Transverse colon (tissue), 4 donors: Measurements from ENCODE around the gene SHFL. TPM values are rescaled to one million over a fixed set of nuclear protein-coding genes. Genes with fewer than 3 reads are reported as not detected.

Source experiments
- DNase-seq: peaks from one replicate; pipeline ENCODE4 v3.0.0-alpha.2; 2019
- H3K27ac ChIP-seq, 4 donors: fragments of 200-600 bp; sonication (generic); 2 replicates each; pipeline ENCODE4 v1.5.1; 2016 to 2018; ENCODE audit warnings: inconsistent platforms in 4 of 4
- H3K27me3 ChIP-seq: fragments of 200-600 bp; sonication (generic); 2 replicates; pipeline ENCODE4 v1.5.1; 2017; ENCODE audit warnings: inconsistent platforms
- H3K36me3 ChIP-seq, 4 donors: fragments of 200-600 bp; sonication (generic); 2 replicates each; pipeline ENCODE4 v1.5.1; 2017 to 2019; ENCODE audit warnings: inconsistent platforms in 4 of 4
- H3K4me1 ChIP-seq, 4 donors: fragments of 200-600 bp; sonication (generic); 2 replicates each; pipeline ENCODE4 v1.5.1; 2017 to 2020; ENCODE audit warnings: inconsistent platforms in 4 of 4
- H3K4me3 ChIP-seq, 4 donors: fragments of 200-600 bp; sonication (generic); 1 replicate in 1 of 4; 2 replicates in 3 of 4; pipeline versions ENCODE4 v1.5.1 to v1.6.1; 2017 to 2019; ENCODE audit warnings: inconsistent platforms in 4 of 4
- H3K9me3 ChIP-seq, 2 donors: fragments of 200-600 bp; sonication (generic); 2 replicates each; pipeline ENCODE4 v1.5.1; 2017 to 2019; ENCODE audit warnings: inconsistent platforms in 2 of 2
- CTCF ChIP-seq, 5 experiments: fragments of 200-600 bp in 3 of 5; fragments of 450-650 bp in 2 of 5; sonication (generic) in 3 of 5; IDR thresholded peaks; 1 replicate in 2 of 5; 2 replicates in 3 of 5; pipeline ENCODE4 v1.5.1; 2016 to 2017; ENCODE audit warnings: antibody characterized with exemption in 5 of 5, inconsistent platforms in 3 of 5, mild to moderate bottlenecking in 2 of 5, moderate library complexity in 1 of 5
- EP300 ChIP-seq: sonication (generic); formaldehyde crosslinking; IDR thresholded peaks from one replicate; pipeline ENCODE4 v1.6.1; 2017; ENCODE audit warnings: antibody characterized with exemption, low read depth
- POLR2A ChIP-seq: fragments of 450-650 bp; IDR thresholded peaks from one replicate; pipeline ENCODE4 v1.6.1; 2016; ENCODE audit warnings: antibody characterized with exemption, mild to moderate bottlenecking, moderate library complexity
- POLR2AphosphoS5 ChIP-seq, 3 donors: sonication (generic); formaldehyde crosslinking; IDR thresholded peaks; one replicate each; pipeline ENCODE4 v1.6.1; 2016; ENCODE audit warnings: antibody characterized with exemption in 3 of 3
- WGBS, 2 donors: methylation state at CpG; one replicate each; pipeline ENCODE4 v1.1.5; 2018; ENCODE audit warnings: low coverage in 1 of 2; 5-methylcytosine and 5-hydroxymethylcytosine counted together
- in situ Hi-C, 4 donors: fragments of 200-750 bp; cut with MboI; loops; one replicate each; pipeline versions ENCODE4 v1.15.0 to v1.15.1; 2017; ENCODE audit warnings: low sequenced_read_pairs in 3 of 4, low pct_ligation_motif_present in 1 of 4, low pct_unique_long_range_greater_than_20kb in 1 of 4
- intact Hi-C: fragments of 100-400 bp; cut with DNase I; formaldehyde crosslinking; loops from one replicate; pipeline ENCODE4 v1.15.1; 2023; ENCODE audit warnings: low total_unique reads
- total RNA-seq, 4 donors: library from RNA; depleted of rRNA; stranded (reverse); fragments of >200 nt; gene quantifications; one replicate each; pipeline ENCODE4 v1.1.0, GENCODE V29; 2016

The SHFL gene
- total RNA-seq, 4 donors from 2014 or later = 24.5 to 56.1 (median 39.0) TPM

- intact Hi-C loops = no loop called here
- Histone ChIP-seq H3K27me3 (no peaks in the 10 kb centered on the region), H3K4me3 (peak within 1 kb of the TSS; percentile 51 to 74 (median 68)), H3K9me3 (no peaks in the 10 kb centered on the region), H3K27ac (peak within 1 kb of the TSS; percentile 67 to 88 (median 80)), H3K4me1 (peaks cover 11 to 20% (median 17%) of the 10 kb centered on the region in 4 donors), H3K36me3 (peaks cover 0 to 32% (median 18%) of the 10 kb centered on the region in 4 donors)
- DNase-seq = peak; percentile 99
- TF ChIP-seq CTCF (IDR thresholded peaks at IDR 0.05) = no peak
- TF ChIP-seq EP300 = no peak
- TF ChIP-seq POLR2AphosphoS5 (IDR thresholded peaks at IDR 0.05) = peak; percentile 76 to 91 (median 90)
- TF ChIP-seq POLR2A = peak; percentile 66
- in situ Hi-C loops = loop anchor here in 2 of 4 donors (10.0 to 25.0 kb wide), 2 partner anchors 128 to 131 kb away; partner anchors contain the start of gene S1PR2 (in 2 of the 2)
- 1% methylated on average over 59 of the region's 71 CpGs; no CpG with 5 or more reads in 1 of the 2 donors for WGBS, 2 donors
Observed at GRCh38 chr19:10106100-10106936, 20.2 kb downstream of the SHFL start, which contains the start of gene PPAN. PPAN (plus strand) TSS chr19:10106362; CDS start chr19:10106395, 33 bp downstream.

- Histone ChIP-seq H3K4me3 (peak overlapping the region in 3 of 4 donors; percentile 51 to 70 (median 67)), H3K9me3 (no peaks in the 10 kb centered on the region), H3K36me3 (peaks cover 0 to 32% (median 18%) of the 10 kb centered on the region in 4 donors), H3K27me3 (no peaks in the 10 kb centered on the region), H3K27ac (peak overlapping the region; percentile 67 to 88 (median 80)), H3K4me1 (peaks cover 11 to 20% (median 17%) of the 10 kb centered on the region in 4 donors)
- no peak for TF ChIP-seq EP300
- TF ChIP-seq POLR2A = no peak
- no peak for TF ChIP-seq POLR2AphosphoS5 (IDR thresholded peaks at IDR 0.05)
- no peak for TF ChIP-seq CTCF (IDR thresholded peaks at IDR 0.05)
- WGBS, 2 donors = 62 to 74% methylated on average over 6 to 10 of the region's 10 CpGs
- intact Hi-C loops = no loop called here
- DNase-seq = no peak
- in situ Hi-C loops = loop anchor here in 2 of 4 donors (10.0 to 25.0 kb wide), 2 partner anchors 128 to 130 kb away; partner anchors contain the start of gene S1PR2 (in 2 of the 2)
Observed at GRCh38 chr19:10107254-10107653, 21.1 kb downstream of the SHFL start.

- in situ Hi-C loops (loop anchor here in 2 of 4 donors (10.0 to 25.0 kb wide), 2 partner anchors 127 to 129 kb away; partner anchors contain the start of gene S1PR2 (in 2 of the 2)), intact Hi-C loops (no loop called here)
- H3K4me3 ChIP-seq = no peak overlapping the region
- TF ChIP-seq EP300 = no peak
- no peak for TF ChIP-seq POLR2A
- TF ChIP-seq POLR2AphosphoS5 (IDR thresholded peaks at IDR 0.05) = no peak
- no peak for TF ChIP-seq CTCF (IDR thresholded peaks at IDR 0.05)
- no peak for DNase-seq
- WGBS, 2 donors = 94% methylated on average over 9 of the region's 14 CpGs; no CpG with 5 or more reads in 1 of the 2 donors
- no peaks in the 10 kb centered on the region for H3K9me3 ChIP-seq
- H3K36me3 ChIP-seq = peaks cover 0 to 32% (median 18%) of the 10 kb centered on the region in 4 donors
- peaks cover 11 to 22% (median 18%) of the 10 kb centered on the region in 4 donors for H3K4me1 ChIP-seq
- no peaks in the 10 kb centered on the region for H3K27me3 ChIP-seq
- no peak overlapping the region for H3K27ac ChIP-seq
Observed at GRCh38 chr19:10107817-10108367, 21.8 kb downstream of the SHFL start.

GRCh38 chr19:10109528-10109927 lies 23.4 kb downstream of the SHFL start:
- TF ChIP-seq CTCF (IDR thresholded peaks at IDR 0.05) = no peak
- TF ChIP-seq POLR2AphosphoS5 (IDR thresholded peaks at IDR 0.05) = no peak
- no peak for TF ChIP-seq EP300
- no peak overlapping the region for H3K4me3 ChIP-seq
- no peaks in the 10 kb centered on the region for H3K27me3 ChIP-seq
- WGBS, 2 donors = 89 to 100% methylated on average over 4 to 14 of the region's 14 CpGs
- H3K9me3 ChIP-seq = no peaks in the 10 kb centered on the region
- no peak for DNase-seq
- intact Hi-C loops = no loop called here
- no peak overlapping the region for H3K27ac ChIP-seq
- in situ Hi-C loops = loop anchor here in 2 of 4 donors (10.0 to 25.0 kb wide), 2 partner anchors 125 to 128 kb away; partner anchors contain the start of gene S1PR2 (in 2 of the 2)
- H3K36me3 ChIP-seq = peaks cover 0 to 32% (median 18%) of the 10 kb centered on the region in 4 donors
- H3K4me1 ChIP-seq = peaks cover 14 to 27% (median 21%) of the 10 kb centered on the region in 4 donors
